Measurements from ENCODE around the gene PPP1R14D.

Gene PPP1R14D

GRCh38 chr15:40852529-40852928 lies 24.0 kb upstream of the PPP1R14D start:
- DNase-seq (ENCODE audit: low read depth) = no peak

GRCh38 chr15:40850576-40851112 lies 22.1 kb upstream of the PPP1R14D start:
- no peak for DNase-seq (ENCODE audit: low read depth)

- no peak for DNase-seq (ENCODE audit: low read depth)
Observed at GRCh38 chr15:40847223-40847961, 18.9 kb upstream of the PPP1R14D start.

- no peak for DNase-seq (ENCODE audit: low read depth)
Observed at GRCh38 chr15:40846841-40847222, 18.3 kb upstream of the PPP1R14D start.

- DNase-seq (ENCODE audit: low read depth) = no peak
Observed at GRCh38 chr15:40845511-40846284, 17.2 kb upstream of the PPP1R14D start.

- no peak for DNase-seq (ENCODE audit: low read depth)
Observed at GRCh38 chr15:40845036-40845435, 16.5 kb upstream of the PPP1R14D start.

GRCh38 chr15:40844696-40845030 lies 16.2 kb upstream of the PPP1R14D start:
- no peak for DNase-seq (ENCODE audit: low read depth)

- no peak for DNase-seq (ENCODE audit: low read depth)
Observed at GRCh38 chr15:40843885-40844695, 15.6 kb upstream of the PPP1R14D start, which contains the start of gene SPINT1. Gene SPINT1 (plus strand): TSS chr15:40844048. CDS start chr15:40844555, 507 bp downstream.

GRCh38 chr15:40843261-40843884 lies 14.9 kb upstream of the PPP1R14D start:
- DNase-seq (ENCODE audit: low read depth) = no peak

- no peak for DNase-seq (ENCODE audit: low read depth)
Observed at GRCh38 chr15:40841741-40842140, 13.2 kb upstream of the PPP1R14D start.

GRCh38 chr15:40838756-40839155 lies 10.2 kb upstream of the PPP1R14D start:
- no peak for DNase-seq (ENCODE audit: low read depth)

GRCh38 chr15:40836020-40836419 lies 7.5 kb upstream of the PPP1R14D start:
- no peak for DNase-seq (ENCODE audit: low read depth)

- DNase-seq (ENCODE audit: low read depth) = no peak
Observed at GRCh38 chr15:40832903-40833302, 4.4 kb upstream of the PPP1R14D start.

- DNase-seq (ENCODE audit: low read depth) = no peak
Observed at GRCh38 chr15:40831861-40832260, 3.4 kb upstream of the PPP1R14D start.

- DNase-seq (ENCODE audit: low read depth) = no peak
Observed at GRCh38 chr15:40830884-40831283, 2.4 kb upstream of the PPP1R14D start.

- DNase-seq (ENCODE audit: low read depth) = no peak
Observed at GRCh38 chr15:40829115-40829514, 607 bp upstream of the PPP1R14D start.

- no peak for DNase-seq (ENCODE audit: low read depth)
Observed at GRCh38 chr15:40826423-40827075, 2.0 kb downstream of the PPP1R14D start.

GRCh38 chr15:40825661-40826422 lies 2.7 kb downstream of the PPP1R14D start:
- no peak for DNase-seq (ENCODE audit: low read depth)

- DNase-seq (ENCODE audit: low read depth) = no peak
Observed at GRCh38 chr15:40823572-40824343, 4.8 kb downstream of the PPP1R14D start.

- DNase-seq (ENCODE audit: low read depth) = no peak
Observed at GRCh38 chr15:40821195-40821594, 7.3 kb downstream of the PPP1R14D start.
